H1 (cell line): ENCODE data around the gene ESRRB. TPM values are rescaled to one million over a fixed set of nuclear protein-coding genes. Genes with fewer than 3 reads are reported as not detected.

Experiments used
- BCL11A ChIP-seq, 2 experiments: IDR thresholded peaks; one replicate each; pipeline ENCODE4 v1.6.1; 2011; ENCODE audit warnings: low read depth in 2 of 2, low read length in 2 of 2, mild to moderate bottlenecking in 2 of 2
- EGR1 ChIP-seq: IDR thresholded peaks from 2 replicates; pipeline ENCODE4 v1.6.1; 2011; ENCODE audit warnings: low read depth, low read length, borderline replicate concordance
- FOSL1 ChIP-seq: IDR thresholded peaks from 2 replicates; pipeline ENCODE4 v1.6.1; 2011; ENCODE audit warnings: mild to moderate bottlenecking, low read depth, low read length, moderate library complexity; ENCODE audit not compliant: insufficient read depth
- HDAC2 ChIP-seq, 2 experiments: fragments of 300-600 bp in 1 of 2; sonication (generic) in 1 of 2; IDR thresholded peaks; 2 replicates each; pipeline ENCODE4 v1.6.1; 2011 to 2012; ENCODE audit warnings: low read depth in 2 of 2, low read length in 2 of 2, mild to moderate bottlenecking in 2 of 2, moderate library complexity in 2 of 2, borderline replicate concordance in 1 of 2, inconsistent platforms in 1 of 2
- KDM5A ChIP-seq: fragments of 200-600 bp; IDR thresholded peaks from 2 replicates; pipeline ENCODE4 v1.7.1; 2012; ENCODE audit warnings: mild to moderate bottlenecking, low read length, inconsistent platforms, mixed read lengths
- RNF2 ChIP-seq: fragments of 200-900, 300-1000 bp; sonication (generic); IDR thresholded peaks from 2 replicates; pipeline ENCODE4 v1.7.1; 2016; ENCODE audit warnings: borderline replicate concordance, low read depth, mild to moderate bottlenecking, antibody characterized with exemption, low read length; ENCODE audit not compliant: poor library complexity, severe bottlenecking; ENCODE audit errors: missing control alignments
- SRF ChIP-seq: IDR thresholded peaks from 2 replicates; pipeline ENCODE4 v1.6.1; 2011; ENCODE audit warnings: mild to moderate bottlenecking, low read depth, low read length, moderate library complexity
- polyA plus RNA-seq, 7 experiments: library from polyadenylated mRNA; depleted of rRNA in 3 of 7; stranded (reverse) in 5 of 7; unstranded in 2 of 7; fragments of >200 nt in 5 of 7; fragments of 200-250 nt in 2 of 7; gene quantifications; 1 replicate in 5 of 7; 2 replicates in 1 of 7; 4 replicates in 1 of 7; pipeline versions ENCODE4 v1.2.1 to v1.2.3, GENCODE V29; 2011 to 2013; ENCODE audit warnings: missing spikeins in 2 of 7, mixed read lengths in 2 of 7
- total RNA-seq: library from RNA; stranded (reverse); fragmentation: NEBNext Ultra II Directional; extraction: Animal tissue kit (Norgen Biotek cat#: 25700); gene quantifications from 2 replicates; pipeline ENCODE4 v1.2.1, GENCODE V29; 2021
- TF ChIP-seq, protein P1 (sequence below): IDR thresholded peaks from 2 replicates; pipeline ENCODE4 v1.6.1; 2012; ENCODE audit warnings: low read length, inconsistent platforms

Gene ESRRB
- total and polyA plus RNA-seq, 2 of the 8 experiments (the other 6 are each of a cell fraction or from before 2014, with no cell fraction given) = 0.29 to 0.45 TPM

DNA sequence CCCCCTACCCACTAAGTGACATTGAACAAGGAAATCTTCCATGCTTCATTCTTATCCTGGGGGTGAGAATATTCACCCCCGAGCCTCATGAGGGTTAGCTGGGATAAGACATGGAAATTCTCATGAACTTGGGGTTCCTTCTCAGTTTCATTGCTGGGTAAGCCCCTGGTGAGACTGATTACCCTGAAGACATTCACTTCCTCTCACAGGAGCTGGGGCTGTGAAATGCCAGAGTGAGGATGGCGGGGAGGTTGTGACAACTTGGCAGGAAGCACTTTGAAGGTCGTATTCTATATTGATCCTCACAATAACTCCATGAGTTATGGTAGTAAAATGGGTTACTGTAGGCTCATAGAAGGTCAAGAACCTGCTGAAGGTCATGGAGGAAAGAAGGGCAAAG, 43.5 kb downstream of the ESRRB start (continued):
- TF ChIP-seq RNF2 (no peak), EGR1 (no peak), SRF (no peak), FOSL1 (no peak), HDAC2 (IDR thresholded peaks at IDR 0.05; ENCODE audit: borderline replicate concordance in 1 of 2, low read depth in 2 of 2, low read length in 2 of 2) (no peak), BCL11A (IDR thresholded peaks at IDR 0.05; ENCODE audit: low read depth in 2 of 2, low read length in 2 of 2) (no peak), KDM5A (no peak)
- TF ChIP-seq, protein P1, sequence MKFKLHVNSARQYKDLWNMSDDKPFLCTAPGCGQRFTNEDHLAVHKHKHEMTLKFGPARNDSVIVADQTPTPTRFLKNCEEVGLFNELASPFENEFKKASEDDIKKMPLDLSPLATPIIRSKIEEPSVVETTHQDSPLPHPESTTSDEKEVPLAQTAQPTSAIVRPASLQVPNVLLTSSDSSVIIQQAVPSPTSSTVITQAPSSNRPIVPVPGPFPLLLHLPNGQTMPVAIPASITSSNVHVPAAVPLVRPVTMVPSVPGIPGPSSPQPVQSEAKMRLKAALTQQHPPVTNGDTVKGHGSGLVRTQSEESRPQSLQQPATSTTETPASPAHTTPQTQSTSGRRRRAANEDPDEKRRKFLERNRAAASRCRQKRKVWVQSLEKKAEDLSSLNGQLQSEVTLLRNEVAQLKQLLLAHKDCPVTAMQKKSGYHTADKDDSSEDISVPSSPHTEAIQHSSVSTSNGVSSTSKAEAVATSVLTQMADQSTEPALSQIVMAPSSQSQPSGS = no peak
